GM21447 (cell line): ENCODE measurements around the gene FOXF2.

Experiments used
- ATAC-seq: cut with Tn5 transposase; IDR thresholded peaks from one replicate; pipeline ENCODE4 v1.9.1; 2021; ENCODE audit not compliant: unreplicated experiment

Gene FOXF2

GRCh38 chr6:1390133-1390945 is 963 bp downstream of the FOXF2 start:
- ATAC-seq: no peak

DNA sequence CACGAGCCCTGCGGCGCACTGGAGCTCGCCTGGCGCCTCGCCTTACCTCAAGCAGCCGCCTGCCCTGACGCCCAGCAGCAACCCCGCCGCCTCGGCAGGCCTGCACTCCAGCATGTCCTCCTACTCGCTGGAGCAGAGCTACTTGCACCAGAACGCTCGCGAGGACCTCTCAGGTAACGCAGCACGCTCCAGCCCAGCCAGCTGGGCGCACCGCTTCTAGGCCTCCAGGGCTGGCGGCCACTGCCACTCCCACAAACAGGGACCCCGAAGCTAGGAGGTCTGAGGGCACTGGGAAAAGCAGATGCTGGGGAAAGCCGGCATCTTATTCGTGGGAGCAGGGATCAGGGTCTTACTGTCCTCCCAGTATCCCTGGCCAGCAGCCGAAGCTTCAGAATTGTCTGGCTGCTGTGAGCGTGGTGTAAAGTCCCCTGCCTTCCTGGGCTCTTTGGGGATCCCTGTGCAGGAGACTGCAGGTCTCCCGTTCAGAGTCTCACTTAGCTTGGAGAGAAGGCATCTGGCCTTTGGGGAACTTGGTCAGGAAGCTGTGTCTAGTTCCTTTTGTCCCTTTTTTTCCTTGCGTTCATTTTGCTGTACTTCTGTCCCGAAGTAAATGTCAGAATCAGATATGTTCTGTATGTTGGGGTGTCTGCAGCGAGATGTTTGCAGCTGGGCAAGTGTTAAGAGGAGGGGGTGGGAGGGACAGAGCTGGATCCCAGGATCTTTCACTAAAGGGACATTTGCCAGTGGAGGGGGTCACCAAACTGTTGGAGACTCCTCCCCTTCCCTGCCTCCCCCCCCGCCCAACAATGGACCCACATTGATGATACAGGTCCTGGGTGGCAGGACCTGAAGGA is 1.8 kb downstream of the FOXF2 start:
- no peak for ATAC-seq

DNA sequence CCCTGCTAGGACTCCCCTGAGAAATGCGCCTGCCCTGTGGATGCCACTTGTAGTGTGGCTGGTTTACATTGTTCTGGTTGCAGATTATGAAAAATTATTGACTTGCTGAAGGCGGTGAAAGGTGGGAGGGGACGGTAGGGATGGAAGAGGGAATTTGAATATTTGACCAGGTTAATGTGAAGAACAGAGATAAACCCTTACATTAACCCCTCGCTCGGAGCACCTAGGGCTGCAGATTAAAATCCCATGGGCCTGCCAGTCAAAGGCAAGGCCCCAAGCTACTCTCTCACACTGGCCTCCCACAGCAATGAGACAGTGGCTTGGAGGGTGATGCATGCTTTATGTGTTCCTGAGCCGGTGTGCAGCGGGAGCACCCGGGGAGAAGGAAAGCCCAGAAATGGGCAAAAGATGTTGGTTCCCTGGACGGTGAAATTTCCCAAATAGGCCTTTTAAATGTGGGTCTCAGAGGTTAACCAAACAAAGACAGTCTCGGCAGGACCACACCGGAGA is 2.5 kb downstream of the FOXF2 start:
- ATAC-seq: no peak

GRCh38 chr6:1392813-1393640 is 3.7 kb downstream of the FOXF2 start:
- no peak for ATAC-seq

DNA sequence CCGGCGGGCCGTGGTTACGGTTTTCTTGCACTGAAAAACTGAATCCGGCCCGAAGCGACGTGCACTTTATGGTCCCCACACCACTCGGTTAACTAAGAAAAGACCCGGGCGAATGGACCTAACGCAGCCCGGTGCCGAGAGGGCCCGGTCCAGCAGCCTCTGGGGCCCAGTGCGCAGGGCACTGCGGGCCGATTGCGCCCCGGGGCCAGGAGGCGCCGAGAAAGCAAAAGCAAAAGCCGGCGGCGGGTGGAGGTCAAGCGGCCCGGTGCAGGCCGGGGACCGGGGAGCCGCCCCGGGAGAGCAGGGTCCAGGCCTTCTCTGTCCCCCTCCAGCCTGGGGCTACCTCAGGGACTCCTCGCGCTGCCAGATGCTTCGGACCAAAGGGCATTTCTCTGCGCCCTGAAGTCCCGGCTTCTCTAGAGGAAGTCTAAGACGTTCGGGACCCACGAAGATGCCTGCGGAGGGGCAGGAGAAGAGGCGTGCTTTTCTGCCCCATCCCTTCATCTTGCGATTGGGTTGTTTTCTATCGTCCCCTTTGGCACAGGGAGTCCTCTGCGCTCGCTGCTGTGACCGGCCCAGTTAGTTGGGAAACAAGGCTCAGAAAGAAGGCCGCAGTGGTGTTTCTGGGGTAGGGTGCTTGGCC is 4.4 kb downstream of the FOXF2 start:
- ATAC-seq: no peak

DNA sequence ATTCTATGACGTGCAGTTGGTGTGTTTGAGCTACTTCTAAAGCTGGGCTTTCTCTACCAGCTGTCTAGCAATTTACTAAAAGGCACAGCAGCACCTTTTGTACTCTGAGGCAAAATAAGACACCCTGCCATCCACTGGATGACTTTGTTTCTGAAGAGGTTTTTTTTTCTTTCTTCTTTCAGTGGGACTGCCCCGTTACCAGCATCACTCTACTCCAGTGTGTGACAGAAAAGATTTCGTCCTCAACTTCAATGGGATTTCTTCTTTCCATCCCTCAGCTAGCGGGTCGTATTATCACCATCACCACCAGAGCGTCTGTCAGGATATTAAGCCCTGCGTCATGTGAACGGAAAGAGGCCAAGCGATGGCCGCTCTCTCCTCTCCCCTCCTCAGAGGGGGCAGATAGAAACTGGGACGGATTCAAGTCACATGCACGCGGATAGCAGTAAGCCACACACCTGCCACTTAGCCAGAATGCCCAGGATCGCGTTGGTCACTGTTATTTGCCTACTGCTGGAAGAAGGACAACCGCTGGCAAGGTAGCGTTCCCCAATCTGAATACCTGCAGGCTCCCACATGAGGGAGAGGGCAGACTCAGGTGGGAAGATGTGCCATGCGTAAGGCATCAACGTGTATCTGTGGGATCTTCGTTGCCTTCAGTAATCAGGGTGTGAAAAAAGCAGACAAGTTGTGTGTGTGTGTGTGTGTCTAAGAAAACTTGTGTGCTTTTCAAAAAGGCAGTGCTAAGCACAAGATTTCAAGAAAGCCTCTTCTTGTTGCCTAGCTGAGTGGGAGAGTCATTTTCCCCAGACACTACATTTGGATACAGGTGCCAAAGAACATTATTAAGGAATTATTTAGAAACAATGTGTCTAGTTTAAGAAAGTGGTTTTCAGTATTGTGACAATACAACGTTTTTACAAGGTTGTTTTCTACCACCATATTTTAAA is 5.4 kb downstream of the FOXF2 start:
- ATAC-seq: no peak

DNA sequence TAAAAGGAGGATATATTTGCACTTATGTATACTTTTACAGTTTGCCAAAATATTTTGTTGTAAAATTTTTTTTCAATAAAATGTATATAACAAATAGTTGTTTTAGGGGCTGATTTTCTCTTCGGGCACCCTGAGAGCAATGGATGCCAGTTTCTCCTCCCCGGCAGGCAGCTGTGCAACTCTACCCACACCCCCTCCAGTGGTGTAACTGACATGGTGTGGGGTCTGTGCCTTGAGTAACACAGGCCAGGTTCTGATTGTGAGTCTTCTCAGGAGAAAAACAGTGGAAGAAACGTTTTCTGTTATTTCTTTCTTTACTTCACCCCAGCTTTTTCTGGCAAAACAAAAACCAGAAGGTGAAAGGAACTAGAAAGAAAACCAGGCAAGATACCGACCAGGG is 6.1 kb downstream of the FOXF2 start:
- no peak for ATAC-seq

DNA sequence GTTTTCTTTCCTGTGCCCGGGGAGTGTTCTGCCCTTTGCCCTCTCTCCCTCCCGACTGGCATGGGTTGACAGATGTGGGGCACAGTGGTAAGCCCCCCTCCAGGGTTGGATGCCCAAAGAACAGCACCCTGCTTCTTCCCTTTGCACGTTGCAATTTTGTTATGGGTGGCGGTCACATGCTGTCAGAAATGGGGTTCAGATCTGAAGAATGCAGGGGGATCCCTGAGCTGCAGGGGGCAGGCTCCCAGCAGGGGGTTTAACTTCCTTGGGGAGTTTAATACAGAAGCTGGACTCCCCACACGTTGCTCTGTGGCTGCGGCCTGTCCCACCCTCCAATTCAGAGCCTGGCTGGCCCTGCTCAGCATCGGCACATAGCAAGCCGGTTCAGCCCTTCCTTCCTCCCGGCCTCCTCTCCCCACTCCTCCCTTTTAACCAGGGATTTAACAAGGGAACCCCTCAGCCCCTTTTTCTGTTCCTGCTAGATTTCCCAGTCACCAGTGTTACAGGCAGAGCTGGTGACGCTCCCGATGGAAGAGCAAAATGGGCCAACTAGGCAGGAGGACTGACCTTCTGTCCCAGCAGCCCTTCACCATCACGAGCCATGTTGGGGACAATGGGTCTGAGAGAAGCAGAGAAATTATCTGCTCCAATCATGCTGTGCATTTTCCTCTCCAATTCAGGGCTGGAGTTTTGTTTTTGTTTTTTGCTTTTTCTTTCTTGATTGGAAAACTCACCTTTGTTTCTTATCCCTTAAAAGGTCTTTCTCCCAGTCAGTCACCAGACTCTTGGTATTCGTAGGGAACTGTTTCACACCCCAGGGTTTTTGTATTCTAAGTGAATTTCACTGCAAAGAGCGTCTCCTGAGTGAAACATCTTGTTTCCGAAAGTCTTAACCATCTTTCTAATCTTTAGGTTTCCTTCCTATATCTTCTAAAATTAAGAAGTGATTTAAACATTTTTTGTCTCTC is 6.8 kb downstream of the FOXF2 start:
- no peak for ATAC-seq

- ATAC-seq: no peak
Measured at GRCh38 chr6:1396952-1397868, 7.8 kb downstream of the FOXF2 start.

DNA sequence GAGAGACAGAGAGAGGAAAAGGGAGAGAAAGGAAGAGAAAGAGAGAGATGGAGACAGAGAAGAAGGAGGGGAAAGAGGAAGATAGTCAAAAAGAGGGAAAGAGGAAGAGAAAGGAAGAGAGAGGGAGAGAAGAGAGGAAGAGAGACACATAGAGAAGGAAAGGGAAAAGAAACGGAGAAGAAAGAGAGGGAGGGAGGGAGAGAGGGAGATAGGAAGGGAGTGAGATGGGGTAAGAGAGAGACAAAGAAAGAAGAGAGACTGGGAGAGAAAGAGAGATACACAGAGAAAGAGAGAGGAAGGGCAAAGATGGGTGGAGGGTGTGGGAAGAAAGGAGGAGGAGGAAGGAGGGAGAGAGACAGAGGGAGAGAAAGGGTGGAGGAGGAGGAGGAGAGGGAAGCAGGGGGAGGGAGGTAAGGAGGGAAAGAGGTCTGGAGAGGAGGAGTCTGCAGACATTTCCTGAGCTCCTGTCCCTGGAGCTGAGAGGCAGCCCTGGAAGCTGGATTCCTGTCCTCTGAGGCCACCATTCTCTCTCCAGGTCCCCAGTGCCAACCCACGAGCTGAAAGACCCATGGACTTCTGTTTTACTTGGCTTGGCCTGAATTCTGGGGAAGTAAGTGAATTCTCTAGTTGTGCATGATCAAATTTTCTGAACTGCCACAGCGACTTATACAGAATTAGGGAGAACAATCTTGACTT is 9.9 kb downstream of the FOXF2 start:
- ATAC-seq: no peak

DNA sequence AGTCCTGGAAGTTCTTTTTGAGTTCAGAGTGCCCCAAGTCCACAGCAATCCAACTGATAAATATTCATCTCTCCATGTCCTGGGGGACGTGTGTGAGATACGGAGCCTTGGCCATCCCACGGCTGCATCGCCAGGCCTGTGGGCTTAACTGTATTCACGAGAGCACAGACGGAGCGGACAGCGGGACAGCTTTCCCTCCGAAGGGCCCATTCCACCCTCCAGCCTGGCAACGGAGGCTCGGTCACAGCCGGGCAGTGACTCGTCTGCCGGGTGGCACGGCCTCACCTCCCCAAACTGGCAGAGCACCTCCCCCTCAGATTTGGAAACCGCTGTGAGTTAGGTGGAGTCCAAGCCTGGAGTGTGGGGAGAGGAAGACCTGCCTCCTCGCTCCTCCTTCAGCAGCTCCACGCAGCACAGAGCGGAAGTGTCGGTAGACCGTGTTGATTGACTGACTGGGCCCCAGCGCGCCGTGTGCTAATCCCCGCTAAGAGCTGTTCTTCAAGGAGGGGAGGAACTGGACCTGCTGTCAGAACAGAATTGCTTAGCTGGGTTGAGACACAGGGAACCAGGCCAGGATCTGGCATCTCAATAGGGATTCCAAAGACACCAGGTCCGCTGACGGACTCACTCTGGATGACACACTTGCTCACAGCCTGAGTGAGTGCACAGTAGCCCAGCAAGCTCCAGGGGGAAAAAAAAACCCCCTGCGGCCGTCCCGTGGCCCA is 10.9 kb downstream of the FOXF2 start:
- ATAC-seq: no peak

DNA sequence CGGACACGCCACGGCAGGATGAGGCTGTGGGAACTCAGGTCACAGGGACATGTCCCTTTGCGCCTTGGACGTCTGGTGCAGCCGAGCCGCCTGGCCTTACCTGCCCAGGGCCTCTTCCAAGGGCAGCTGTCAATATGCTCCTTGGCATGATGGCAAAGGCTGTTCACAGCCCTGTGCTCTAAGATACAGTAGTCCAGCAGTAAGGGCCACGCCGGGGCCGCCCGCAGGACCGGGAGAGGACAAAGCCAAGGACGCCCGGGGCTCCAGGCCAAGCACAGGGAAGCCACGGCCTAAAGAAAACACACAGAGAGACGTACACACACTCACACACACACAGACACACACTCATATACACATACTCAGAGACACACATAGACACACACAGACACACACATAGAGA is 13.0 kb downstream of the FOXF2 start:
- ATAC-seq: no peak

DNA sequence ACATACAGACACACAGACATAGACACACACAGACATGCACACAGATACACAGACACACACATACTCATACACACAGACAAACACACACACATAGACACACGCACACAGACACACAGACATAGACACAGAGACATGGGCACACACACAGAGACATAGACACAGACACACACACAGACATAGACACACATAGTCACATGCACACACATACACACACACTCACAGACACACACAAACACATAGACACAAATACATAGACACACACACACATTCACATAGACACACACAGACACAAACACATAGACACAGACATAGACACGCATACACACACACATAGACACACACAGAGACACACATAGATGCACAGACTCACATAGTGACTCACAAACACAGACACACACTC is 13.5 kb downstream of the FOXF2 start:
- ATAC-seq: no peak

DNA sequence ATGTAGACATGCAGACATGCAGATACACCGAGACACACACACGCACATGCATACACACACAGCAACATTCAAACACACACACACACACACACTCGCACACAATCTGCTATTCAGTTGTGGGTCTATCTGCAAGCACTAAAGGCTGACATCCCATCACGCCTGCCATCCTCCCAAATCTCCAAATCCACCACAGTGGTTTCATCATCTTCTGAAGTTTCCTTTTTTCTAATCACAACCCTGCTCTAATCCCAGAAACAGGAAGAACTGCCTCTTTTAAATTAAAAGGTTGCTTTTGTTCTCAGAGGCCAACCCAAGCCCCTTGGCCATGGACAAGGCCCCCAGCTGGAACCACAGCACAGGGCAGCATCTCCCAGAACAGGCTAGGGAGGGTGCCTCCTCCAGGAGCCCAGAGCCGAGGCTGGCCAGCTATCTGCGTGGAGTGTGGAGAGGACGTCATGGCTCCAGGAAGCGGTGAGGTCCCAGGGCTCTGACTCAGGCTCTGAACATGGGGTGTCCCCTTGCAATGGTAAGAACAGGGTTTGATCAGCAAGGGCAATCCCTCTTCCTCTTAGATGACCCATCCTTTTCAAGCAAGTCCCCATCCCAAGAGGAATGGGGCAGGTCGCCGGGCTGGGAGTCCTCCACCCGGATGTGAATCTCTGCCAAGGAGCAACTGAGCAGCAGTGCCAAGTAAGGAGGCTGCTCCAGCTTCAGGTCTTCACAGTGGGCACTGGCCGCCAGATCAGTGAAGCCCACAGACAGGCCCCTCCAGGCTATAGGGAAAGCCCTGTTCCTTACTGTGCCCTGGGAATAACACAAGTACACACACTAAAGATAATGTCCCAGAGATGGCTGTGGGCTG is 14.7 kb downstream of the FOXF2 start:
- no peak for ATAC-seq

GRCh38 chr6:1404713-1405098 is 15.3 kb downstream of the FOXF2 start:
- ATAC-seq: no peak
